ENCODE results near the gene SOBP. TPM values are rescaled to one million over a fixed set of nuclear protein-coding genes. Genes with fewer than 3 reads are reported as not detected.

The SOBP gene
- polyA plus RNA-seq, 1 donor, result 4.6 TPM

DNA sequence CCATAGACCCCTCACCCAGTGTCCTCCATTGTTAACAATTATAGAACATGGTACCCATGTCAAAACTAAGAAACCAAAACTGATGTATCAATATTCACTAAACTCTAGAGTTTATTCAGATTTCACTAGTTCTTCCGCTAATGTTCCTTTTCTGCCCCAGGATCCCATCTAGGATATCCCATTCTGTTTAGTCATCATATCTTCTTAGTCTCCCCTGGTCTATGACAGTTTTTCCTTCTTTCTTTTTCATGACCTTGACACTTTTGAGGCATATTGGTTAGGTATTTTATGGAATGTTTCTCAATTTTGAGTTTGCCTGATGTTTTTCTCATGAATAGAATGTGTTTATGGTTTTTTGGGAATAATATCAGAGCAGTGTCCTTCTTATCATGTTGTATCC lies 187.5 kb downstream of the SOBP start:
- no peak overlapping the region for H3K4me3 ChIP-seq (ENCODE audit: low read length)
- H3K27ac ChIP-seq (ENCODE audit: low read length), result no peak overlapping the region
- peaks cover 5% of the 10 kb centered on the region for H3K4me1 ChIP-seq (ENCODE audit: control insufficient read depth, insufficient read depth, low read length)
- 86% methylated on average over 1 of the region's 1 CpG for WGBS (ENCODE audit: insufficient coverage, low lambda C conversion rate)
- H3K27me3 ChIP-seq (ENCODE audit: control insufficient read depth, insufficient read depth, low read length), result no peaks in the 10 kb centered on the region
- H3K36me3 ChIP-seq (ENCODE audit: control insufficient read depth, insufficient read depth, low read length), result no peaks in the 10 kb centered on the region
- H3K9me3 ChIP-seq (ENCODE audit: control insufficient read depth, low read depth, low read length), result no peaks in the 10 kb centered on the region
- no peak for DNase-seq

DNA sequence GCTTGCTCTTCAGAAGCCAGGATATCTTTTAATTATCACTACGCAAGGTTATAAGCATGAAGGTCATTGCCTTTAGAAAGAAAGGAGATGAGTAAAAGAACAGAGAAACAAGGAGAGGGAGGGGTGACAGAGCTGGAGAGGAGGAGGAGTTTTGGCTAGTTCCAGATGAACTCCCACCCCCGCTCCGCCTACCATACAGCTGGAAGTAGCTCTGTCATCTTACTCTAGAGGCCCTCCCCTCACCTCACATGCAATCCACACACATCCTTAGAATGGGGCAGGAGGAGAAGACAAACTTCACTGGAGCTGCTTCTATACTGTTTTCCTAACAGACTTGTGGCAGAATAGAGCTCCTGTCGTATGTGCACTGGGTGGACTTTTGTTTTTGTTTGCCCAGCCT lies 189.5 kb downstream of the SOBP start:
- H3K27ac ChIP-seq (ENCODE audit: low read length), result no peak overlapping the region
- H3K4me1 ChIP-seq (ENCODE audit: control insufficient read depth, insufficient read depth, low read length), result peaks cover 5% of the 10 kb centered on the region
- no peaks in the 10 kb centered on the region for H3K27me3 ChIP-seq (ENCODE audit: control insufficient read depth, insufficient read depth, low read length)
- 75% methylated on average over 2 of the region's 4 CpGs for WGBS (ENCODE audit: insufficient coverage, low lambda C conversion rate)
- no peak for DNase-seq
- H3K36me3 ChIP-seq (ENCODE audit: control insufficient read depth, insufficient read depth, low read length), result no peaks in the 10 kb centered on the region
- no peaks in the 10 kb centered on the region for H3K9me3 ChIP-seq (ENCODE audit: control insufficient read depth, low read depth, low read length)
- no peak overlapping the region for H3K4me3 ChIP-seq (ENCODE audit: low read length)

DNA sequence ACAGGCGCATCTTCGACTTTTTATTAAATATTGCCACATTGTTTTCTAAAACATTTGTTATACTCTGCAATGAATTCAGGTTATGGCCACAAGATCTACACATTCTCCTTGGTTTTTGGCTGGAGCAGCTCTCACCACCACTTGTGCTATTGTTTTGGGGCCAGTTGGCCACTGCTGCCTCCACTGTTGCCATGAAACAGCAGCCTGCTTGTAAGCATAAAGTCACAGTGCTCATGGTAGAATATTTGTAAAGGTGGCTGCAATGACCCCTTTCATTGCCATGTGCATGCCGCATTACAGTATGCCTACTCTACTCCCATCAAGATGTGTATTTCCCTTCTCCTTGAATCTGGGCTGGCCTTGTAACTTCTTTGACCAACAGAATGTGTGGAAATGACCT lies 192.8 kb downstream of the SOBP start:
- WGBS (ENCODE audit: insufficient coverage, low lambda C conversion rate), result no CpG with 5 or more reads among the region's 3 CpGs
- peaks cover 2% of the 10 kb centered on the region for H3K9me3 ChIP-seq (ENCODE audit: control insufficient read depth, low read depth, low read length)
- no peak for DNase-seq
- no peak overlapping the region for H3K4me3 ChIP-seq (ENCODE audit: low read length)
- H3K4me1 ChIP-seq (ENCODE audit: control insufficient read depth, insufficient read depth, low read length), result no peaks in the 10 kb centered on the region
- H3K27ac ChIP-seq (ENCODE audit: low read length), result no peak overlapping the region
- no peaks in the 10 kb centered on the region for H3K27me3 ChIP-seq (ENCODE audit: control insufficient read depth, insufficient read depth, low read length)
- no peaks in the 10 kb centered on the region for H3K36me3 ChIP-seq (ENCODE audit: control insufficient read depth, insufficient read depth, low read length)

DNA sequence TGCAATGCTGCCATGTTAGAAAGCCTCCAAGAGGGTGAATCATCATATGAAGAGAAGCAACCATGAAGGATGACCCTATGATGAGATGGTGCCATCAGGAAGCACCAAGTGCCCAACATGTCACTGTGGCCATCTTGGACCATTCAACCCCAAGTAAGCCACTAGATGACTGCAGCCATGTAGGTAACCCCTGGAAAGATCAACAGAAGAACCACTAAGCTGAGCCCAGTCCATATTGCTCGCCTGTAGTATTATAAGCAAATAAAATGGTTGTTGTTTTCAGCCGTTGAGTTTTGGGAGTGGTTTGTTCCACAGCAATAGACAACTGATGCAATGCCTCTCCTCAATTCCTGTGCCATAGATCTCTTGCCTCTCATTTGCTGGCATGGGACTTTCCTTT lies 193.3 kb downstream of the SOBP start:
- no peaks in the 10 kb centered on the region for H3K4me1 ChIP-seq (ENCODE audit: control insufficient read depth, insufficient read depth, low read length)
- WGBS (ENCODE audit: insufficient coverage, low lambda C conversion rate), result 100% methylated on average over 1 of the region's 2 CpGs
- DNase-seq, result no peak
- no peak overlapping the region for H3K27ac ChIP-seq (ENCODE audit: low read length)
- H3K4me3 ChIP-seq (ENCODE audit: low read length), result no peak overlapping the region
- no peaks in the 10 kb centered on the region for H3K27me3 ChIP-seq (ENCODE audit: control insufficient read depth, insufficient read depth, low read length)
- no peaks in the 10 kb centered on the region for H3K36me3 ChIP-seq (ENCODE audit: control insufficient read depth, insufficient read depth, low read length)
- H3K9me3 ChIP-seq (ENCODE audit: control insufficient read depth, low read depth, low read length), result peaks cover 2% of the 10 kb centered on the region

DNA sequence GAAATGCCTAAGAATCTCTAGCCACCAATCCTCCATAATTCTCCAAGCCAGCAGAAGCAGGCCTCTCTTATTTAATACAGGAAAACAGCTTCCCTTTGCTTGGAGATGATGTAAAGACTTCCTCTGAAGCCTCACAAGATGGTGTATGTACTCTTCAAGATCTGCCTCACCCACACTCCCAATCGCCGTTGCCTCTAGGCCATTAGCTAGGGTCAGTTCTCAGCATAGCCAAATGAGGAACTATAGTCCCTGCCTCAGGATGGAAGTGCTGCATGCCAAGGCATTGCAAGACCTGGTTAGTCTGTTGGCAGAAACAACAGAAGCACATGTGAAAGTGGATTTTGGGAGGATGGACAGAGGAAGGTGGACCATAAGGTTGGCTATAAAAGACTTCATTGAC lies 195.1 kb downstream of the SOBP start:
- peaks cover 2% of the 10 kb centered on the region for H3K9me3 ChIP-seq (ENCODE audit: control insufficient read depth, low read depth, low read length)
- no peak overlapping the region for H3K27ac ChIP-seq (ENCODE audit: low read length)
- no peak overlapping the region for H3K4me3 ChIP-seq (ENCODE audit: low read length)
- no CpG with 5 or more reads among the region's 2 CpGs for WGBS (ENCODE audit: insufficient coverage, low lambda C conversion rate)
- H3K27me3 ChIP-seq (ENCODE audit: control insufficient read depth, insufficient read depth, low read length), result no peaks in the 10 kb centered on the region
- H3K4me1 ChIP-seq (ENCODE audit: control insufficient read depth, insufficient read depth, low read length), result no peaks in the 10 kb centered on the region
- no peaks in the 10 kb centered on the region for H3K36me3 ChIP-seq (ENCODE audit: control insufficient read depth, insufficient read depth, low read length)
- DNase-seq, result no peak

DNA sequence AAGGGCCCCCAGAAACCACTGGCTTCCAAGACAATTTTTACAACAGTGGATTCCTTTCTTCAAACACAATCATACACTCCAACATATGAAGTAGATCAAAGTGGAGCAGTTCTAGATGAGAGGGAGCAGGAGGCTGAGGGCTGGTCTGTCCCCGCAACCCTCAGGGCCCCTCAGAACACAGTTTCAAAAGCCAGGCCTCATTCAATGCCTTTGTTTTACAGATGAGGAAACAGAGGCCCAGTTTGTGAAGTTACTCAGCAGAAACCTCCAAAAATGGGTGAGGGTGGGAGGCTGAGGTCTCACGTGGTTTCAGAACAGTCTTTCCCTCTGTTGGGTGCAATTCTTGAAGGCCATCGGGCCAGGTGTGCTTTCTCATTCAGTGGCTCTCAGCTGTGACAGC lies 199.3 kb downstream of the SOBP start:
- Histone ChIP-seq H3K4me1 (ENCODE audit: control insufficient read depth, insufficient read depth, low read length) (no peaks in the 10 kb centered on the region), H3K27ac (ENCODE audit: low read length) (no peak overlapping the region), H3K9me3 (ENCODE audit: control insufficient read depth, low read depth, low read length) (peaks cover 2% of the 10 kb centered on the region), H3K4me3 (ENCODE audit: low read length) (no peak overlapping the region), H3K36me3 (ENCODE audit: control insufficient read depth, insufficient read depth, low read length) (no peaks in the 10 kb centered on the region), H3K27me3 (ENCODE audit: control insufficient read depth, insufficient read depth, low read length) (no peaks in the 10 kb centered on the region)
- no CpG with 5 or more reads among the region's 3 CpGs for WGBS (ENCODE audit: insufficient coverage, low lambda C conversion rate)
- DNase-seq, result no peak

DNA sequence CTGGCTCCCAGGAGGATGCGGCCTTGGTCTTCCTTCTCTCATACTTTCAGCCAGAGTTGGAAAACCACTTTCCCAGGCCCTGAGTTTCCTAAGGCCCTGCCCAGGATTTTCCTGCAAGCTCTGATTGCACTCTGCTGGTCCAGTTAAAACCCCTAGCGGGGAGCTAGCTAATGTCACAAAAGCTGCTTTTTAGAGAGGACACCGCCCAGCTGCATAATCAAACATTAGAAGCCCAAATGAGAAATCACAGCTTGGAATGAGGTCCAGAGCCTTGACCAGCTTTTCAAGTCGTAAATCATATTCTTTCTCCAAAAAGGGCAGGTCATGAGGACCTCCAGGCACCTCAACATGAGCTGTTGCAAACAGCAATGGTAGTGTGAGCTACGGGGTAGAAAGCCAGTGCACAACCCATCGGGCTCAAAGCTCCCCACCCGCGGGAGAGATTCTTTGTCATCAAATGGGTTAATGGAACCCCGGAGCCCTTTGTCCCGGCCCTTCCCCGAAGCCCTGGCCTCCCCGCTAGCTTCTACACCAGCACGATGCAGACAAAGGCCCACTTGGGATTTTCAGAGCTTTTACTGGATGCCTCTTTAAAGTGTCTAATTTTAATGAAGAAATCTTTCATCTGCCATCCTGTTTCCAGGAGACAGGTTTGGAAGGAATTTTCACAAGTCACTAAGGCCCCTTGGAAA lies 200.2 kb downstream of the SOBP start:
- no peak for DNase-seq
- H3K9me3 ChIP-seq (ENCODE audit: control insufficient read depth, low read depth, low read length), result no peaks in the 10 kb centered on the region
- no peaks in the 10 kb centered on the region for H3K36me3 ChIP-seq (ENCODE audit: control insufficient read depth, insufficient read depth, low read length)
- no peaks in the 10 kb centered on the region for H3K4me1 ChIP-seq (ENCODE audit: control insufficient read depth, insufficient read depth, low read length)
- H3K4me3 ChIP-seq (ENCODE audit: low read length), result no peak overlapping the region
- no CpG with 5 or more reads among the region's 13 CpGs for WGBS (ENCODE audit: insufficient coverage, low lambda C conversion rate)
- H3K27me3 ChIP-seq (ENCODE audit: control insufficient read depth, insufficient read depth, low read length), result no peaks in the 10 kb centered on the region
- no peak overlapping the region for H3K27ac ChIP-seq (ENCODE audit: low read length)

DNA sequence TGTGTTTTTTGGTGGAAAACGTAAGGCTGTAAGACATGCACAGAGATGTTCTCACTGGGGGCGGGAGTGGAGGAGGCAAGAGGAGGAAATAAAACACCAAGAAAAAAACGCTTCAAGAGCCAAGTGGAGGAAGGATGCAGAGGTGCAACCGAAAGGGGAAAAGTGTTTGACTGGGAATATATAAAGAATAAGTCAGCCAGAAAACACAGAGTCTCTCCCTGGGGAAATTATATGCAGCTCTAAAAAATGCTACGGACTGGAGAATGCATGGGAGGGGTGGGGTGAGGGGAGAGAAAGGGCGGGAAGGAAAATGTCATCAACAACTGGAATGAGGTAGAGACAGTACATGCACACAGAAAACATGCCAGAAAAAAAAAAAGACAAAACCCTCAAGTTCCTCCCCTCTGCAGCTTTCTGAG lies 200.7 kb downstream of the SOBP start:
- no peaks in the 10 kb centered on the region for H3K9me3 ChIP-seq (ENCODE audit: control insufficient read depth, low read depth, low read length)
- no peaks in the 10 kb centered on the region for H3K27me3 ChIP-seq (ENCODE audit: control insufficient read depth, insufficient read depth, low read length)
- no peaks in the 10 kb centered on the region for H3K36me3 ChIP-seq (ENCODE audit: control insufficient read depth, insufficient read depth, low read length)
- H3K27ac ChIP-seq (ENCODE audit: low read length), result no peak overlapping the region
- no peaks in the 10 kb centered on the region for H3K4me1 ChIP-seq (ENCODE audit: control insufficient read depth, insufficient read depth, low read length)
- no peak overlapping the region for H3K4me3 ChIP-seq (ENCODE audit: low read length)
- peak in 1 of 2 donors; percentile 16 for DNase-seq
- 88% methylated on average over 3 of the region's 6 CpGs for WGBS (ENCODE audit: insufficient coverage, low lambda C conversion rate)

DNA sequence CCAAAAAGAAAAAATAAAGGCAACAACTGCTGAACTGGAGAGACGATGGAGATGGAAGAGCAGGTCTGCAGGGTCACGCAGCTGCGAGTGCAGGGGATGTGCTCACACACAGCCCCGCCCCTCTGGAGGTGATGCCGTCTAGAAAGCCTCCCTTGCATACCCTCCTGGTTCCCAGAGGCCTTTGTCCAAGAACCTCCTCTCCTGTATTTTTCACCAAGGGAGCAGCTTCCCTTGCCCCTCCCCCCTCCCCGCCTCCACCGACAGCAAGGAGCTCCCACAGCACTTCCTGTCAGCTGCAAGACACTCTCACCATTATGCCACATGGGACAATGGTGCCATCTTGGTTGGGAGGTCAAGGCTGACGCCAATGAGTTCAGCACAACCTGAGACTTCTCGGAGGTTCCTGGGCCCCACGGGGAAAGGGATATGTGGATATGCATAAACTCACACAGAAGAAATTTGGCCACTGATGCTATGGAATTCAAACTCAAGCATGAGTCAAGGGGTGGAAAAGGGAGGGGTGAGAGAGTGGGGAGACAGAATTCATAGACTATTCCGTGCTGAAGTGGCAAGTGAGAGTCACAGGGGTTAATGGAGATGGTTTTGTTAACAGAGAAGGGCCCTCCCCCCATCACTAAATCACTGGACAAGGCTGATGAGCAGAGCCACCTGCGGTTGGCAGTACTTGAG lies 201.3 kb downstream of the SOBP start:
- 100% methylated on average over 1 of the region's 12 CpGs for WGBS (ENCODE audit: insufficient coverage, low lambda C conversion rate)
- DNase-seq, result peak in 1 of 2 donors; percentile 24
- no peaks in the 10 kb centered on the region for H3K27me3 ChIP-seq (ENCODE audit: control insufficient read depth, insufficient read depth, low read length)
- H3K9me3 ChIP-seq (ENCODE audit: control insufficient read depth, low read depth, low read length), result no peaks in the 10 kb centered on the region
- H3K4me1 ChIP-seq (ENCODE audit: control insufficient read depth, insufficient read depth, low read length), result no peaks in the 10 kb centered on the region
- no peak overlapping the region for H3K4me3 ChIP-seq (ENCODE audit: low read length)
- no peak overlapping the region for H3K27ac ChIP-seq (ENCODE audit: low read length)
- no peaks in the 10 kb centered on the region for H3K36me3 ChIP-seq (ENCODE audit: control insufficient read depth, insufficient read depth, low read length)

DNA sequence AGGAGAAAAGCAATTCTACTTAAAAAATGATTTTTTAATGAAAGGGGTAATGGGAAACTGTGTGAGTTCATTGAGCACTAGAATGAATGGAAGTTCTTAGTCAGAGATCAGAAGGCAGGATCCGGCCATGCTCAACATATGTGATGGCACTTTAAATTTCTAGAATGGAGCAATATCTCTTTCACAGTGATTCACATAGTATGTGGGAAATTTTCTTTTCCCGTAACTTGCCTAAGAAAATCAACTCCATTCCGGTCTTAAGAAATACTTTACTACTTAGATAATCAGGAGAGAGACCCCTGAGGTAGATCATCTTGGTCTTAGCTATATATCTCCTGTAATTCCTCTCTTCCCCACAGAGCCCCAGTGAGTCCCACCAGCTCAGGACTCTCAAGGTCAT lies 202.4 kb downstream of the SOBP start:
- DNase-seq, result no peak
- WGBS (ENCODE audit: insufficient coverage, low lambda C conversion rate), result no CpG with 5 or more reads among the region's 3 CpGs

More for the DNA sequence above, 202.4 kb downstream of the SOBP start:
- Histone ChIP-seq H3K27ac (ENCODE audit: low read length) (no peak overlapping the region), H3K4me3 (ENCODE audit: low read length) (no peak overlapping the region), H3K9me3 (ENCODE audit: control insufficient read depth, low read depth, low read length) (no peaks in the 10 kb centered on the region), H3K27me3 (ENCODE audit: control insufficient read depth, insufficient read depth, low read length) (no peaks in the 10 kb centered on the region), H3K36me3 (ENCODE audit: control insufficient read depth, insufficient read depth, low read length) (no peaks in the 10 kb centered on the region), H3K4me1 (ENCODE audit: control insufficient read depth, insufficient read depth, low read length) (no peaks in the 10 kb centered on the region)

All from large intestine (tissue), 3 donors.